Smooth muscle cell of the brain vasculature (primary cell): Measurements from ENCODE around the gene USPL1.

Source experiments
- DNase-seq: peaks from one replicate; pipeline ENCODE4 v3.0.0-alpha.2; 2012; ENCODE audit warnings: low read depth, low spot score

Gene USPL1

GRCh38 chr13:30697177-30697953 is 79.6 kb downstream of the USPL1 start:
- DNase-seq: no peak

GRCh38 chr13:30697996-30698401 is 80.3 kb downstream of the USPL1 start:
- no peak for DNase-seq

- no peak for DNase-seq
Measured at GRCh38 chr13:30698488-30699005, 80.8 kb downstream of the USPL1 start.

GRCh38 chr13:30700364-30700763 is 82.6 kb downstream of the USPL1 start:
- no peak for DNase-seq

- DNase-seq: no peak
Measured at GRCh38 chr13:30702006-30702405, 84.3 kb downstream of the USPL1 start.

- no peak for DNase-seq
Measured at GRCh38 chr13:30704596-30704995, 86.9 kb downstream of the USPL1 start.

GRCh38 chr13:30705680-30706079 is 88.0 kb downstream of the USPL1 start:
- DNase-seq: no peak

- DNase-seq: no peak
Measured at GRCh38 chr13:30708541-30708940, 90.8 kb downstream of the USPL1 start.
